Fibroblast of skin of left quadriceps (primary cell): ENCODE measurements around the gene FAM193B.

Source experiments
- DNase-seq, 2 experiments: peaks; one replicate each; pipeline ENCODE4 v3.0.0-alpha.2; 2013; ENCODE audit warnings: low read depth in 2 of 2

The FAM193B gene

DNA sequence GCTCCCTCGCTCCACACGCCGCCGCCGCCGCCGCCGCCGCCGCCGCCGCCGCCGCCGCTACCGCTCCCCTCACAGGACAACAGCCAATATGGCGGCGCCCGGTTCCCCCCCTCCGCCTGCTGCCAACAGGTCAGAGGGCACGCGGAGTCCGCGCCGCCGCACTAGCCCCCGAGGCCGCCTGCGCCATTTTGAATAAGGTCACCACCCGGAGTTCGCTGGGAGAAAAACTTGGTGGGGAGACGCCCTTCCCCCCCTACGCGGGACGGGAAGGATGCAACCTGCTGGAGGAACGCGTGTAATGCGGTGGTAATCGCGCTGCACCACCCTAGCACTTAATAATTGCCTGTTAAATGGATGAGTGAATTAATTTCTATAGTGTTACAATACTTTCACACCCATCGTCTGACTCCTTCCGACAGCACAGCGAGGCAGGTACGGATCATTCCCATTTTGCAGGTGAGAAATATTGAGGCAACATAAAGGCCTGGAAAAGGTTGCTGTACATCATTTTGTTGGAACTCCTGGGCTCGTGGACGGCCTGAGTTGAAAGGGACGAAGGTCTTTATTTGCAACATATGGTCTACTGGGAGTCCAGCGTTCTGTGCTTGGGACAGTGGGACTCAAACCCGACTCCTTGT lies at the start of gene FAM193B:
TSS of gene FAM193B (minus strand) at position 90 of the 638 bp plus-strand sequence. CDS start 105 bp downstream, outside the sequence.
- DNase-seq = peak; percentile 80 to 86

DNA sequence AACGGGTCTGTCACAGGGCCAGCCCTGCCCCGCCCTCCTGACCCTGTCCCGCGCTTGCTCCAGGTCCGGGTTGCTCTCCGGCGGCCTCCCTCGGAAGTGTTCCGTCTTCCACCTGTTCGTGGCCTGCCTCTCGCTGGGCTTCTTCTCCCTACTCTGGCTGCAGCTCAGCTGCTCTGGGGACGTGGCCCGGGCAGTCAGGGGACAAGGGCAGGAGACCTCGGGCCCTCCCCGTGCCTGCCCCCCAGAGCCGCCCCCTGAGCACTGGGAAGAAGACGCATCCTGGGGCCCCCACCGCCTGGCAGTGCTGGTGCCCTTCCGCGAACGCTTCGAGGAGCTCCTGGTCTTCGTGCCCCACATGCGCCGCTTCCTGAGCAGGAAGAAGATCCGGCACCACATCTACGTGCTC lies 49.8 kb upstream of the FAM193B start:
- no peak for DNase-seq

DNA sequence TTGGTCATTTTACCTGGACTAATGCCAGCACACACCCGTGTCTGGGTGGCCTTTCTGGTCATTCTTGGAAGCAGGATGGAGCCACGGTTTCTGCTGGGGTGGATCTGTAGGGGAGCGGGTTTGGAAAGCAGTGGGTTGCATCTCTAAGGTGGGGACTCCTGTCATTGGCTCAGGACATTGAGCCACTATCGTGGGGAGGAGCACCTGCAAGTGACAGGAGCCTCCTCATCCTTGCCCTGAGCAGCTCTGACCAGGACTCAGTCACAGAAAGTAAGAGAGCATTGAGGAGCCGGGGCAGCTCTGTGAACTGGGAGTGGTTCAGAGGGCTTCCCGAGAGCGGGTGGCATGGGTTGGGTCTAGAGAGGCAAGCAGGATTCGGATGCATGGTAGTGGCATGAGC lies 49.3 kb upstream of the FAM193B start:
- DNase-seq = no peak

GRCh38 chr5:177602458-177602830 lies 48.1 kb upstream of the FAM193B start:
- DNase-seq = no peak

DNA sequence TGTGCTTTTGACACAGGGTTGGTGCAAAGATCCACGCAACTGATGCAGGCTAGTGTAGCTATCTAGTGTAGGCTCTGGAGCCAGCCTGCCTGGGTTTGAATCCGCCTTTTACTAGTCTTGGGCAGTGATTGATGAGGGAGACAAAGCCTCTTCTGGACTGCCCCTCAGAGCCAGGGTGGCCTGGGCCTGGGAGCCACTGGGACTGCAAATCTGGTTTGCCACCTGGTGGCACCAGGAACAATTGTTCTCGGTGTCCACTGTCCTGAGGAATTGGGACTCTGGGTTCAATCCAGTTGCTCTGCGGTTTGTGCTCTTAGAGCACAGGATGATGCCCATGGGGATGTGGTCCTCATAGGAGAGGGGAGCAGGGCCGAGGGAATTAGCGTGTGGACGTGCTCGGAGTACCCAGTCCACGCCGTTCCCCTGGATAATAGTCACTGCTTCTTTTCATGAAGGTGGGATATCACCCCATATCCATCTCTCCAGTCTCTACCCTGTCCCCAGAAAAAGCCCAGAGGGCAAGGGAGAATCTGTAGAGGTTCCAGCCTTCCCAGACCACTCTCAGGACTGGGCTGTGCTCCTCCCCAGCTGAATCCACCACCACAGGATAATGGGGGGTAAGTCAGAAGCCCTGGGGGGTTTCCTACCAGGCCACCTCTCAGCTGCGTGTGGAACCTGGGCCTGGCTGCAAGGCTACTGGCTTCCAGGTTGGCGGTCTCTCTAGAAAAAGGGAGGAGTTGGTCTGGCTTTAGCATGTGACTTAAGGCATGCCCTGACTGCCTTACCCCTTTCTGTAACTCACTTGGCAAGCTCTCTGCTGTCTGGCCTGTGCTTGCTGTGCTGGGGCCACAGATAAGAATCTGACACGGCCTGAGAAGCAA lies 47.5 kb upstream of the FAM193B start:
- no peak for DNase-seq

DNA sequence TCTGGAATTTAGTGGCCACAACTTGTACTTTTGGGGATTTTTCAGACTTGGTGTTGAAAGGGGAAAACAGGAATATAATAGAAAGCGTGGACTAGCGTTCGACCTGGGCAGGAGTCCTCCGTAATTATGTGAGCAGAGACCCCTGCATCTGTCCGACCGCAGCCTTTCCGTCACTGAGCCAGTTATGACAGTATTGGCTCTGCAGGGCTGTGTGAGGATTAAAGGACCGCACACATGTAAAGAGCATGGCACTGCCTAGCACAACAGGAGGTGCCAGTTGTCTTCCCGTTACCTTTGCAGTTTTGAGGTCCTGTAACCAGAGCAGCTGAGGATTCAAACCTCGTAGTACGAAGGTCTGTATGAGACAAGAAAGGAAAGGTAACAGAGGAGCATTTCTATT lies 46.8 kb upstream of the FAM193B start:
- DNase-seq = no peak

DNA sequence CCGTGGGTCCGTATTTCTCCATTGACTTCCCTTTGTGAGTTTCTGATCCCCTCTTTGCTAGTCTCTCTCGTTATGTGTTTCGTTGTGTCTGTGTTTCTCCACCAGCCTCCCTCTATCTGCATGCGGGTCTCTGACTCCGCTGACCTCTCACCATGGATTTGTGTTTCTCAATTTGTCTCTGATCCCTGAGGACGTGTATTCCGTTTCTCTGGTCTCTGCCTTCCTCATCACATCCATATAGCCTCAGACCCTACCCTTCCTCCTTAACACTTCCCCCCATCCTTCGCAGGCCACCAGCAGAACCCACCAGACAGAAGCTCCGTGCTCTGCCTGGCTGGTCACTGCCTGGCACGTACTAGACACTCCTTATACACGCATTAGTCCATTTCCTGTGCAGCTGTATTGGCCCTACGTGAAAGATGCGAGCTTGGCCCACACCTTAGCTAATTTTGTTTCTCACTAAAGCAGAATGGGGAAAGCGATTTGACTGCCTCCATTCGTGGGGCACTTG lies 46.2 kb upstream of the FAM193B start:
- DNase-seq = no peak

DNA sequence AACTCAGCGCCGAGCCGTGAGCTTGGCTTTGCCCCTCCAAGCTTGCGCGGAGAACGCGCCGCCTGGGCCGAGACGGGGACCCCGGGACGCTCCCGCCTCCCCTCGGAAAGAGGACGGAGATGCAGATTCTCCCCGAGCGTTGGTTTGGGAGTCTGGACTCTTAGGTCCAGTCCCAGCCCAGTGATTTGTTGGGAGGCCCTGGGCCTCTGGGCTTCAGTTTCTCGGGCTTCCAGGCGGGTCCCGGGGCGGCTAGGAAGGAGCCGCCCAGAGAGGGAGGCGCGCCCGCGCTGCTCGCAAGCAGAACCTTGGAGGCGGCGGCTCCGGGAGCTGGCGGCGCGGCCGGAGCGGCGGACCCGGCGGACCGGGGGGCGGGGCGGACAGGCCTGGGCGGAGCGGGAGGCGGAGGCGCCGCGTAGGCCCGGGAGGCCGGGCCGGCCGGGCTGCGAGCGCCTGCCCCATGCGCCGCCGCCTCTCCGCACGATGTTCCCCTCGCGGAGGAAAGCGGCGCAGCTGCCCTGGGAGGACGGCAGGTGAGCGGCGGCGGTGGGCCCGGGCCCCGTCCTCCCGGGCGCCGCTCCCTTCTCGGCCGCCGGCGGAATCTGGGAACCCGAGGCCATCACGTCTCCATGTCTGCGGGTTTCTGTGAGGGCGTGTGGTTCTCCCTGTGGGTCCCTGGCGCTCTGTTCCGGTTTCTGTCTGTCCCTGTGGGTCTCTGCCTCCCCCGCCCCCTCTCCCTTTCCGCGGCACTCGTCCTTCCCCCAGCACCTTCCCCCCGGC lies 45.6 kb upstream of the FAM193B start, which contains the start of gene B4GALT7:
TSS of gene B4GALT7 (plus strand) at position 402 of the 777 bp plus-strand sequence. CDS start at position 481, 79 bp downstream.
- DNase-seq = peak; percentile 60 to 61

GRCh38 chr5:177598477-177598876 lies 44.1 kb upstream of the FAM193B start:
- DNase-seq = no peak

DNA sequence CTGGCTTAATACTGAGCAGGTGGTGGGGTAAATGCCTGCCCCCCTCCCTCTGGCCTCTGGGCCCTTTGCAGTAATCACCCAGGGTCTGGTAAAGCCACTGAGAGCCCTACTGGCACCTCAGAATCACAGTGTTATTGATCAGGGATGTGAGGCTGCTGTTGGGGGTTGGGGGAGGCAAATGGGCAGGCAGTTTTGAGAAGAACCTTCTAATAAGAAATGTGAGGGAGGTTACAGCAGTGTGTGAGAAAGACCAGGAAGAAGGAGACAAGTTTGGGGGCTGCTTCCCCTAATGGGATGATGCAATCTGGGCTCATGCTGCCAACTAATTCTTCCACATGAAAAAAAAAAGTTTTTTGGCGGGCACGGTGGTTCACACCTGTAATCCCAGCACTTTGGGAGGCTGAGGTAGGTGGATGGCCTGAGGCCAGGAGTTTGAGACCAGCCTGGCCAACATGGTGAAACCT lies 42.4 kb upstream of the FAM193B start:
- DNase-seq = no peak

DNA sequence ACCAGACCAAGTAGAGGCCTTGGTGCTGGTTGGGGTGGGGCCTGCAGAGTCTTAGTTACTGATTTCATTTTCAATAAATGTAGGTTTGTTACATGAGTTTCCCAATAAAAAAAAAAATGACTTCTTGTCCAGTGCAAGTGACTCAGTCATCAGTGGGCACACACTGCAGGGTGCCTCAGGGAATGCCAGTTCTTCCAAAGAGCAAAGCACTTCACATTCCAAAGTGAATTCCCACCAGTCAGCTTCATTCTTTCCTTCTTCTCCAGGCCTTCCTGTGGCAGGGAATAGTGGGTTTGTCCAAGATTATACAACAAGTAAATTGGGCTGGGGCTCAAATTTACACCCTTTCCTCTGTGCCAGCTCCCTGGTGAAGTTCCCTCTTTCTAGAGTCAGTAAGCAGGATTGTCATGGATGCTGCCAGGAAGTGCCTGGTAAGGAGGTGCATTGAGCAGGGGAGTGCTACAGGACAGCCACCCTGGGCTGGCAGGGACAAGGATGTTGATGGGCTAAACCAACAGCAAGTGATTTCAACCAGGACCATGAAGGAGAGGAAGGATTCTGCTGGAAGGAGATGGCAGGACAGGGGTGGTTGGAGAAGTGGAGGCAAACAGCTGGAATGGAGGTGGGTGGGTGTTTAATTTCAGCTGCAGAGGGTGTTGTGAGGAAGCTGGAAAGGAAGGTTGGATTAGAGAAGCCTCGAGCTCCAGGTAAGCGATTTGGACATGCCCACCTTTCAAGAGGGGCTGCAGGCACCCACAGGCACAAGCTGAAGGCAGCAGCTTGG lies 41.8 kb upstream of the FAM193B start:
- DNase-seq = no peak

- no peak for DNase-seq
Observed at GRCh38 chr5:177595026-177595585, 40.7 kb upstream of the FAM193B start.

DNA sequence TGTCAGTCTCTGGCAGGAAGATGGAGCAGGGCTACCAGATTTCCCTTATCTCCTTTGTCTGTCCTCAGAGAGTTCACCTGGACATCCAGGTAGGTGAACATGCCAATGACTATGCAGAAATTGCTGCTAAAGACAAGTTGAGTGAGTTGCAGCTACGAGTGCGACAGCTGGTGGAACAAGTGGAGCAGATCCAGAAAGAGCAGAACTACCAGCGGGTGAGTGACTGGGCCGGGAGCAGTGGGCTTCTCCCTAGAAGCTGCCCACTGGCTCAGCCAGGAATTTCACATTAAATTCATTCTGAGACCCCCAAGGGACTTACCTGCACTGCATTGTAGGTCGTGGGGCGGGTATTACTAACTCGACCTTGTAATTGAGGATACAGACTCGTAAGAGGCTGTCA lies 39.7 kb upstream of the FAM193B start:
- no peak for DNase-seq

GRCh38 chr5:177593511-177593910 lies 39.1 kb upstream of the FAM193B start:
- DNase-seq = no peak

DNA sequence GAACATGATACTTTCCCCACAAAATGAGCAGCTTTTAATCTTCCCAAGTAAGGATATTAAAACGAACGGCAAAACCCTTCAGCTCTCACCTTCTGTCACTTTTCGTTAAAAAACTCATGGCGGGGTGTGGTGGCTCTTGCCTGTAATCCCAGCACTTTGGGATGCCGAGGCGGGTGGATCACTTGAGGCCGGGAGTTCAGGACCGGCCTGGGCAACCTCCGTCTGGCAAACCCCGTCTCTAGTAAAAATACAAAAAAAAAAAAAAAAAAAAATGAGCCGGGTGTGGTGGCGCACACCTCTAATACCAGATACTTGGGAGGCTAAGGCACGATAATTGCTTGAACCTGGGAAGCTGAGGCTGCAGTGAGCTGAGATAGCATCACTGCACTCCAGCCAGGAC lies 38.5 kb upstream of the FAM193B start:
- DNase-seq = no peak

- peak; percentile 49 to 62 for DNase-seq
Observed at GRCh38 chr5:177592010-177592834, 37.9 kb upstream of the FAM193B start, which contains the start of gene TMED9. TSS of gene TMED9 (plus strand) at chr5:177592203. CDS start at chr5:177592215, 12 bp downstream.

DNA sequence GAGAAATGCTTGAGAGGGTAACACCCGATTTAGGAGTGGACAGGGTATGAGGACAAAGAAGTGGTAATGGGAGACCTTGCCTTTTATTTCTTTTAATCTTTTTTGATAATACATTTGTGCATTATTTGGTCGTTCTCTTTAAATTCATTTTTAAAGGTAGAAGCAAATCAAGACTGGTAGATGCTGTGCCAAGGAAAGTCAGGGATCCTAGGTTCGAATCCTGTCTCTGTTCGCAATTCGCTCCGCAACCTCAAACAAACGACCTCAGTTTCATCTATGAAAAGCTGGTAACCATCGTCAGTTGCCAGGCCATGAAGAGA lies 37.3 kb upstream of the FAM193B start:
- no peak for DNase-seq

DNA sequence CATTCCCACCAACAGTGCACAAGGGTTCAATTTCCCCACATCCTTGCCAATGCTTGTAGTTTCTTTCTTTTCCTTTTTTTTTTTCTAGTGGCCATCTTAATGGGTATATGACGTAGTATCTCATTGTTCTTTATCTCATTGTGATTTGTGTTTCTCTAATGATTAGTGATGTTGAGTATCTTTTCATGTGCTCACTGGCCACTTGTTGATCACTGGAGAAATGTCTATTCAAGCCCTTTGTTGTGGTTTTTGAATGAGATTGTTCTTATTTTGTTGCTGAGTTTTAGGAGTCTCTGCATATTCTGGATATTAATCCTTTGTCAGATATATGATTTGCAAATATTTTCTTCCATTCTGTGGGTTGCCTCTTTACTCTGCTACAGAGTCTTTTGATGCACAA lies 36.0 kb upstream of the FAM193B start:
- no peak for DNase-seq

DNA sequence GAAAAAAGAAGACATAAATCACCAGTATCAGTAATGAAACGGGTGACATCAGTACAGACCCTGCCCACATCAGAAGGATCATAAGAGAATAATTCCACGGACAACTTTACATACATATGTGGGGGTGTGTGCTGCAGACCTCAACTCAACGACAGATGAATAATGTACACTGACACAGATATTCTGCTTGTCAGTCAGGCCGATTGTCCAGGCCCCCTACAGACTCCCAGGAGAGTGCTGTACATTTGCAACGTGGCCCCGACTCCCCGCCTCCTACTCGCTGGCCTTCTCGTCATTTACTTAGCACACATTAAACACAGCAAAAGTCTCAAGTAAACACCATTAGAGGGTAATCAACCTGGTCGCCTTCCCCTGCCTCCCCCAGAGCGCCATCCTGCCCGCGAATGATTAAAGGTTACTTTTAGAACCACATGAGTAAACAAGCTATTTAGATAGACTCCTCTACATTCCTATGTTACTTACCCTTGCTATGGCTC lies 34.1 kb upstream of the FAM193B start:
- DNase-seq = no peak

DNA sequence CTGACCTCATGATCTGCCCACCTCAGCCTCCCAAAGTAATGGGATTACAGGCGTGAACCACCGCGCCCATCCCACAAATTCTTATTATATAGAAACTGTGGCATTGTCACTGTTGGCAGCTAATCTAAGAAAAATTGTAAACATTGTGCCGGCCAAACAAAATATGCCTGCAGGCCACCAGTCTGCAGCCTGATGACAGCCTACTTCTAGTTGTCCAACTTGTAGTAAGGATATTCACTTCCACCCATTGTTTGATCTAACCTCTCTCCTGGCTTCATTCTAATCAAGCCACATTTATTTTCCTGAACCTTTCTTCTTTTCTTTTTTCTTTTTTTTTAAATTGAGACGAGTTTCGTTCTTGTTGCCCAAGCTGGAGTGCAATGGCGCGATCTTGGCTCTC lies 24.0 kb upstream of the FAM193B start:
- DNase-seq = no peak
